H7 (cell line): Measurements from ENCODE around the gene XRCC3. TPM values are rescaled to one million over a fixed set of nuclear protein-coding genes. Genes with fewer than 3 reads are reported as not detected.
"Not testable (repeated sequence)": the region's sequence is repeated elsewhere in the genome, so short reads cannot be mapped to it uniquely, and the experiment has no call there.

ENCODE experiments used
- DNase-seq: peaks from one replicate; pipeline ENCODE4 v3.0.0; 2012
- H3K27me3 ChIP-seq: 2 replicates; pipeline ENCODE4 v1.6.0; 2011; ENCODE audit warnings: mild to moderate bottlenecking, low read length; ENCODE audit not compliant: control insufficient read depth, insufficient read depth
- H3K36me3 ChIP-seq: replicated peaks from 2 replicates; pipeline ENCODE4 v1.5.1; 2011; ENCODE audit warnings: low read length; ENCODE audit not compliant: control insufficient read depth, insufficient read depth
- H3K4me3 ChIP-seq: 2 replicates; pipeline ENCODE4 v1.5.1; 2011; ENCODE audit warnings: low read depth, mild to moderate bottlenecking, control low read depth, low read length, moderate library complexity; ENCODE audit not compliant: insufficient read depth
- total RNA-seq: library from RNA; depleted of rRNA; stranded (reverse); fragments of >200 nt; shearing (Covaris generic); gene quantifications from 2 replicates; pipeline ENCODE4 v1.2.3, GENCODE V29; 2014

XRCC3 gene
- total RNA-seq, 1 experiment from 2014 or later, result 75.1 TPM

DNA sequence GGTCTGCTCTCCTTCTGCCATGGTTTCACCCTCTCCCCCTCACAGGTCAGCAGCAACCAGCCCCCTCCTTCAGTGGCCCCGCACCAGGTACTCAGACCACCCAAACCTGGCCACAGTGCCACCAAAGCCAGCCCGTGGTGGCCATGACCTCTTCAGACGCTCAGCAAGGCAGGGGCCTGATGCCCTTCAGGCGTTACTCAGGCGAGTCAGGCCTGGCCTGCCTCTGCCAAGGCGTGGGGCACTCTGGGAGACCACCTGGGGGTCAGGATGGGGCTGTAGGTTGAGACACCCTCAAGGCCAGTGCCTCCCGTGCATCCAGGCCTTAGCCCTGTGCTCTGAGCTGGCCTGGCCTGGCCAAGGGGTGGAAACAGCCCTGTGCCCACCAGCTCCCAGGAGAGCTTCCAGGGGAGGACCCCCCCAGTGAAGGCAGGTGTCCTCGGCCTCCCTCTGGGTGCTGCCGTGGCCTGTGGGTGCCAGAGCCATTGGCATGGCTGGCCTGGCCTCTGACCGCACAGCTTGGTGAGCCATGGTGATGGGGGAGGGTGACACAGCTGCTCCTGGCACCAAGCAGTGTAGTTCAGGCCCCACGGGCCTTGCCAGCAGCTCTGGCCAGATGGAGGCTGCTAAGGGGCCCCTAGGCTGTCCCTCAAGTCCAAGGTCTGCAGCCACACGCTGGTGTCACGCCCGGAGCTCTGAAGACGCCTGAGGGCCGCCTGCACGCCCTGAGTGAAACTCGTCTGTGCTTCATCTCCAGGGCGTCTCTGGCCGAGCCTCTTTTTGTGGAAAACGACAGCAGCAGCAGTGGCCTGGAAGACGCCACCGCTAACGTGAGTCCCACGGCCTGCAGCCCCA is 15.1 kb downstream of the XRCC3 start:
- Histone ChIP-seq H3K36me3 (peaks cover 13% of the 10 kb centered on the region), H3K27me3 (no peaks in the 10 kb centered on the region), H3K4me3 (no peak overlapping the region)
- no peak for DNase-seq

DNA sequence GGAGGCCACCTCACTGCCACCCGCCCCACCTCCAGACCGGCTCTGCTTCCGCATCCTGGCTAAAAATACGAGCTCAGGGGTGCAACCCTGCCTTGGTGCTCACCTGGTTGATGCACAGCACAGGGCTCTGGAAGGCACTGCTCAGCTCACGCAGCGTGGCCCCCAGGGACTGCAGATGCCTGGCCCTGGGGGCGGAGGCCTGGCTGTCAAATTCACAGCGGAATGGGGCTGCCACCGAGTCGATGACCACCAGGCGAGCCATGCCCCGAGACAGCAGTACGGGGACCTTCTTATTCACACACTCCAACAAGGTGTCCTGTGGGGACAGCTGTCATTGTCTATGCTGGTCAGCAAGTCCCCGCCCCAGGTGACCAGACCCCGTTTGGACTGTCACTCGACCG is 16.0 kb downstream of the XRCC3 start:
- H3K36me3 ChIP-seq, result peaks cover 15% of the 10 kb centered on the region
- DNase-seq, result no peak
- H3K4me3 ChIP-seq, result no peak overlapping the region
- H3K27me3 ChIP-seq, result no peaks in the 10 kb centered on the region

DNA sequence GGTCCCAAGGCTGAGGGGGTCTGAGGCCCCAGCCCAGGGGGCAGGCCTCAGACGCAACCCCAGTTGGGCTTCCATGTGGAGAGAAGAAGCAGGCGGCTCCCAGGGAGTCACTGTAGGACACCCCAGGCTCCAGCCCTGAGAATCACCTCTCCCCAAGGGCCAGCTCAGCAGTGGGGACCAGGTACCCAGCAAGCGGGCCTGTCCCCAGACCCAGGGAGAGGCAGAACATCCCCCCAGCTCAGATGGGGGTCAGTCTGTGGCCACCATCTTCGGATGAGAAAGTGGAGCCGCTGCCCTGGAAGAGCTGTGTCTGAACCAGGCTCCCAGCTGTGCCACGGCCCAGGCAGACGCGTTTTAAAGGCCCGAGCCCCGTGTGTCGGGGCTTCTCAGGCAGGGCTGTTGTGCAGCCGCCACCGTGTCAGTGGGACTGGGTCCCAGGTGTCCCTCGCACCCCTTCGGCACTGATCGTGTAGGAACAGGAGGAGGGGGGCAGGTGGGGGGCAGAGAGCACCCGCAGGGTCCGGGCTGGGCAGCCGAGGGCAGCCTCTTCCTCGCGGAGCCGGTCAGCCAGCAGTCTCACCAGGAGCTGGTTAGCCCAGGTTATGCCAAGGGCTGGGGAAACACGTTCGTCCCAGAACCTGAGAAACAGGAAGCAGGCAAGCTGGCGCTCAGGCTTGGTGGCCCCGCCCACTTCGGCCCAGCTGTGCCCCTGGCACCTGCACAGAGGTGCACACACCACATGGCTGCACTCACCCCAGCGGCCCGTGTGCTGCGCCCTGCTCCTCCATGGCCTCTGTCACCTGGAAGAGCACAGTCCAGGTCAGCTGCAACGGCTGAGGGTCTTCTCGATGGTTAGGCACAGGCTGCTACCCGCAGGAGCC is 16.6 kb downstream of the XRCC3 start:
- Histone ChIP-seq H3K36me3 (peaks cover 13% of the 10 kb centered on the region), H3K27me3 (no peaks in the 10 kb centered on the region), H3K4me3 (no peak overlapping the region)
- peak; percentile 73 for DNase-seq

DNA sequence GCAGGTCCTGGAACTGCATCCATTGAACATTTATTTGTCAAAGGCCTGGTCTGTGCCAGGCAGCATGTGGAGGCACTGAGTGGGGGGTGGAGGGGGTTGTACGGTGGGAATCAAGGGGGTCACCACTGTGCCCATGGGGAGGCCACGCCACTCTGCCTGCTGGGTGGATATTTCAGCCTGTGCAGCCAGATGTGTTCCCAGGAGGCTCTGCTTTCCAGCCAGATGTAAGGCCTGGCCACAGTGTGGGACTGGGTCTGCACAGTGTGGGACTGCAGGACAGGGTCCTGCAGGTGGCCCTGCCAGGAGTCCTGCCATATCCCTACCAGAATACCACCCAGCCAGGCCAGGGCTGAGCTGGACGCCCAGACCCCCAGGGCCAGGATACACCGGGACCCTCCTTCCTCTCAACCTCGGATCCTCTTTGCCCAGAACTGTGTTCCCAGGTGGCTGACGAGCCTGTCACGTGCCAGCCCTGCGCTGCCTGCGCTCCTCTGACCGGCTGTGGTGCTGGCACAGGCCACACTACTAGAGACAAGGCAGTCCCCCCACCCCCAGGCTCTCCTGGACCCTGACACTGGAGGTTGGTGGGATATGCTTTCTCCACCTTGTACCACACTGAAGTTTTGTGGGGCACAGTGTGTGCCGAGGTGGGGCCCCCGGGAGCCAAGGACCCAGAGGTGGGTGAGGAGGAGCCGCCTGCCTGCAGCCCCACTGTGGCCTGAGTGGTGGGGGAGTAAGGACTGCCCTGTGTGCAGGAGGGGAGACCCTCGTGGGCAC is 17.5 kb downstream of the XRCC3 start:
- DNase-seq, result no peak
- H3K27me3 ChIP-seq, result no peaks in the 10 kb centered on the region
- H3K36me3 ChIP-seq, result peaks cover 13% of the 10 kb centered on the region
- no peak overlapping the region for H3K4me3 ChIP-seq

DNA sequence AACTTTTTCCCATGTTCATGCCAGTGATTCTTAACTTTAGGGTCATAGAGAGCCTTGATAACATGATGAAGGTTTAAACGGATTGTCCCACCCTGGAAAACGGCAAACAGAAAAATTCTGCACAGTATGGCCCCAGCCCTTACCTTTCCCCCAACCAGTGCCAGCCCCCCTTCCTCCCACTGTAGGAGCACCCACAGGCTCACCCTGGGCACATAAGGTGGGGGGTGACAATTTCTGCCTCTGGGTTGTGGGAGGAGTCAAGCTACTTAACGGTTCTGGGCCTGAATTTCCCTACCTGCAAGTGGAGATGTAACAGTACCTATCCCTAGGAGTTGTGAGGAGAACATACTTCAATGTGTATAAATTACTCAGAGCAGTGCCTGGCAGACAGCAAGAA is 18.0 kb downstream of the XRCC3 start:
- H3K4me3 ChIP-seq, result no peak overlapping the region
- H3K27me3 ChIP-seq, result no peaks in the 10 kb centered on the region
- no peak for DNase-seq
- H3K36me3 ChIP-seq, result peaks cover 11% of the 10 kb centered on the region

DNA sequence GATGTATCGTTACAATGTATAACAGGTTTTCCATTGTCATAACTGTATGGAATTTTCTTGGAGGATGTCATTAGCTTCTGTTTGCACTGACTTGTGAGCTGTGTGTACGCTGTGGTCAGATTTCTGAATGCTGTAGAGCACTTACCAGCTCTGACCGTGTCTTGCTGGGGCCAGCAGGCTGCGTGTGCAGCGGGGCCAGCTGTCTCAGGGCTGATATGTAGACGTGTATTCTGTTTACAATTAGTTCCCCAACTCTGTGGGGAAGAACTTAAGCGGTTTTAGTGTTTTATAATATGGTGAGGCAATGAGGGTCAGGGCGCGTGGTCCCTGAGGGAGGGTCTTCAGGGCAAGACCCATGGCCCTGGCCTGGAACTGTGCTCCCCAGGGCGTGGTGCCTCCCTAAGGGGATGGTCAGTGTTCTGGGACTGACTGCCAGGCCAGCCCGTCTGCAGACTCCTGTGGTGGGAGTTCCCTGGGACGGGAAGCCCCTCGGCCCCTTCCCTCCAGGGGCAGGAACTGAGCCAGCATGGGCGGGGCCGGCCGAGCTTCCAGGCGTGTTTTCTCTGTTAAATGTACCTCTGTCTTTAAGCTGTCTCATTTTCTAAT is 18.7 kb downstream of the XRCC3 start:
- DNase-seq, result peak; percentile 70
- no peaks in the 10 kb centered on the region for H3K27me3 ChIP-seq
- H3K36me3 ChIP-seq, result peaks cover 12% of the 10 kb centered on the region
- no peak overlapping the region for H3K4me3 ChIP-seq

DNA sequence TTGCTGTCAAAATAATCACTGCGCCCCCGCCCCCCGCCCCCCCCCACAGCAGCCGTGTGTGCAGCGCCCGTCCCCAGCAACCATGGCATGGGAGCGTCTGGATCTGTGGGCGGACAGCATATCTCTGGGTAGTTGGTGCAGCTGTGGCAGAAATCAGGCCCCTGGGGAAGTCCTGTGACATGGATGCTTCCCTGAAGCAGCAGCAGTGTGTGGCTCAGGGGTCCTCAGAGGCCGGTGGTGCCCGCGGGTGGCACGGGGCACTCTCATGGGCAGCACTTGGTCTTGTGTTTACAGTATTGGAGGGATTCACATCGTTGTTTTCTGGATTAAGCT is 19.2 kb downstream of the XRCC3 start:
- Histone ChIP-seq H3K4me3 (no peak overlapping the region), H3K36me3 (peaks cover 12% of the 10 kb centered on the region), H3K27me3 (no peaks in the 10 kb centered on the region)
- no peak for DNase-seq

DNA sequence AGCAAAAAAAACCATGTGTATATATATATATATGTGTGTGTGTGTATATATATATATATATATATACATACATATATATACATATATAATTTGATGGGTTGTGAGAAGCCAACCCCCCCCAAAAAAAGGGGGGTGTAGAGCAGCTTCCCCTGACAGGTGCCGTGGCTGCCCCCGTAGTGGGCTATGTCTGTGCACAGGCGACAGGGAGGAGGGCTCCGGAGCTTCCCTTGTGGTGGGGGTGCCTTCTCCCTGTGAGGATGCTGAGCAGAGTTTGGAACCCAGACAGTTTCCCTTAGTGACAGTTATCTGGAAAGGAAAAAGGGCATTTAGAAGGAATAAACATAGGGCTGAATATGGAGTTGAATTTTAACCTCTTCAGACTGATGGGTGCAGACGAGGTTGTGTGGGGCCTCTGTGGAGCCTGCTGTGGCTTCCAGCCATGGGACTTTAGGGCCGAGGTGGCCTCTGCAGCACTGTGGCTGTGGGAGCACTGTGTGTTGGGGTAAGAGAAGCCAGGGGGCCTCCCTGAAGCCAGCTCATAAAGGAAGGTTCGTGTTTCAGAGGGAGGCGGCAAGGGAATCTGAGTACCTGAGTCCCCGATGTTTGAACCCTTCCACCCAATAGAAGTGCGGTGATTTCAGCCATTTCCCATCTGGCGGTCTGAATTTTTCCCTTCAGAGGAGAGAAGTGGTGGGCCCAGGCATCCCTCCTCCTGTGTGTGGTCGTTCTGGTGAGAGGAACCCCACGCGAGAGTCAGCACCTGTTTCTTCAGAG is 19.8 kb downstream of the XRCC3 start:
- Histone ChIP-seq H3K27me3 (no peaks in the 10 kb centered on the region), H3K4me3 (no peak overlapping the region), H3K36me3 (peaks cover 12% of the 10 kb centered on the region)
- peak; percentile 63 for DNase-seq

DNA sequence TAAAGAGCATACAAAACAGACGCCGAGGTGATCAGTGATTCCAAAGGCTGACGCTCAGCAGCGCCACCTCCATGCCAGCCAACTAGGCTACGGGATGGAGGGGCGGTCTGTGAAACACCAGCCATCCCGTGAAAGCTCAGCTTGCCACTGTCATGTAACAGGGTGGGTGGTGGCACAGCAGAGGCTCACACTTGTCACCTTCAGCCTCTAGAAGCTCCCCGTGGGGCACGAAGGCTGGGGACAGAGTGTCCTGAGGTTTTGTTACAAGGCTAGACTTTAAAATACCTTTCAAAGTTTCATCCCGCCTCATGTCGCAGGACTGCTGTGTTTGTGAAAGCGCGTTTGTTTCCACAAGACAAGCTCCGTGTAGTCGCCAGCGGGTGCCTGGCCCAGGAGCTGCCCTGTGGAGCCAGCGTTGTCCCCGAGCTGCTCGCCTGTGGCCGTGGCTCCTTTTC is 20.7 kb downstream of the XRCC3 start:
- H3K4me3 ChIP-seq, result no peak overlapping the region
- peak; percentile 83 for DNase-seq
- H3K27me3 ChIP-seq, result no peaks in the 10 kb centered on the region
- peaks cover 12% of the 10 kb centered on the region for H3K36me3 ChIP-seq

DNA sequence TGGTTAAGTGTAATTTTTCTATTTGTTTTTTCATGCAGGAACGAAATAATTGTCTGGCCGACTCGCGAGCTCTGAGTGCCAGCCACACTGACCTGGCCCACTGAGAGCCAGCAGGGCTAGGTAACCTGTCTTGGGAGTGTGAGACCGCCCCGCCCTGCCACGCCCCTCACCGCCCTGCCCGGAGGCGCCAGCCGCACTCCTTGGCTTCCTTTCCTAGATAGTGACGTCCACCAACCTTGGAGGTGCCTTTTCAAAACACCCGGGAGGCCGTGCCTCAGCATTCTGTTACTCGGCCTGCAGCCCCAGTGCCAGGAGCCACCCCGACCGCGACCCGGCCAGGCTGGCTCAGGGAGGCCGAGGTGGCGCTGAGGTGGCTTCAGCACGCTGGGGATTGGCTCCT is 21.7 kb downstream of the XRCC3 start:
- H3K27me3 ChIP-seq, result no peaks in the 10 kb centered on the region
- H3K36me3 ChIP-seq, result peaks cover 11% of the 10 kb centered on the region
- no peak overlapping the region for H3K4me3 ChIP-seq
- DNase-seq, result peak; percentile 51

DNA sequence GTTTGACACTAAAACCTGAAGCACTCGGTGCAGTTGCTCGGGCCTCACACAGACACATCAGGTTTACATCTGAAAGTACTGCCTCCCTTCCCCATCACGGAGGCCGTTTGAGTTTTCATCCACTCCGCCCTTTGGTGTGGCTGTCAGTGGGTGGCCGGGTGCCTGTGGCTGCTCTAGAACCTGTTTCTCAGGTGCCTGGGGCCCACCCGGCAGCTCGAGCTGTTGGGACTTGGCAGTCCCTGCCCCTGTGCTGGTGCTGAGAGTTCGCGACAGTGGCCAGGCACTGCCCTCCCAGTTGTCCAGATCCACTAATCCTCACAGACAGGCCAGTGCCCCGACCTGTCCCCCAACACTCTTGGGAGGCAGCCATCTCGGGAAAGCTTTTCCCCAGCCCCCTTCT is 22.4 kb downstream of the XRCC3 start:
- DNase-seq, result peak; percentile 43
- H3K4me3 ChIP-seq, result no peak overlapping the region
- H3K27me3 ChIP-seq, result no peaks in the 10 kb centered on the region
- peaks cover 12% of the 10 kb centered on the region for H3K36me3 ChIP-seq

DNA sequence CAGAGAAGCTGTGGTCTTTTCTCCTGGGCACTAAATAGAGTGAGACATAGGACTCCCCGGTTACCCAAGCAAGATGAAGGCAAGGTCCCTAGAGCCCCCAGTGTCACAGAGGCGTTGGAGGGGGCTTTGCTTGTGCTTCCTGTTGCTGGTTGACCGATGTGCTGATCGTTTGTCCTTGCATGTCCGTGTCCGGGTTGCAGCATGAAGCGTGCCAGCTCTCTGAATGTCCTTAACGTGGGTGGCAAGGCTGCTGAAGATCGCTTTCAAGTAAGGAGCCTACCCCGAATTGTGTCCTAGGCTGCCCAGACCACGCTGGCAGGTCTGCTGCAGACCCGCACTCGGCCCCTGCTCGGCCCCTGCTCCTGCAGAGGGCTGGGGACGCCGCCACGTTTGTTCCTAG is 23.1 kb downstream of the XRCC3 start:
- H3K36me3 ChIP-seq, result peaks cover 10% of the 10 kb centered on the region
- H3K4me3 ChIP-seq, result no peak overlapping the region
- H3K27me3 ChIP-seq, result no peaks in the 10 kb centered on the region
- no peak for DNase-seq

DNA sequence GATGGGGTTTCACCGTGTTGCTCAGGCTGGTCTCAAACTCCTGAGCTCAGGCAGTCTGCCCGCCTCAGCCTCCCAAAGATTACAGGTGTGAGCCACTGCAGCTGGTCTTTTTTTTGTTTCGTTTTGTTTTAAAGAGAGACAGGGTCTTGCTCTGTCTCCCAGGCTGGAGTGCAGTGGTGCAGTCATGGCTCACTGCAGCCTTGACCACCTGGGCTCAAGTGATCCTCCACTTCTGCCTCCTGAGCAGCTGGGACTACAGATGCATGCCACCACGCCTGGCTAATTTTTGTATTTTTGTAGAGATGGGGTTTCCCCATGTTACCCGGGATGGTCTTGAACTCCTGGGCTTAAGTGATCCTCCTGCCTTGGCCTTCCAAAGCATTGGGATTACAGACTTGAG is 23.6 kb downstream of the XRCC3 start:
- H3K4me3 ChIP-seq, DNase-seq, H3K27me3 ChIP-seq: not testable (repeated sequence)
- H3K36me3 ChIP-seq, result peaks cover 10% of the 10 kb centered on the region
